ENCODE data around the gene ZDHHC4. TPM values are rescaled to one million over a fixed set of nuclear protein-coding genes. Genes with fewer than 3 reads are reported as not detected.

Gene ZDHHC4
- total and polyA plus RNA-seq, 2 donors (not counting 3 experiments of a cell fraction or from before 2014, with no cell fraction given) = 29.9 to 122 TPM

GRCh38 chr7:6621195-6622133, 44.2 kb downstream of the ZDHHC4 start:
- H3K9me3 ChIP-seq (replicated peaks; ENCODE audit: control insufficient read depth, insufficient read depth, low read length) = no peaks in the 10 kb centered on the region
- H3K79me2 ChIP-seq (ENCODE audit: control insufficient read depth, insufficient read depth, low read length) = no peaks in the 10 kb centered on the region
- no peaks in the 10 kb centered on the region for H3K9me1 ChIP-seq (replicated peaks; ENCODE audit: control insufficient read depth, extremely low read depth, insufficient read depth, low read length)
- DNase-seq (ENCODE audit: low read depth, low spot score) (no peak), FAIRE-seq (no peak)
- H3K36me3 ChIP-seq (ENCODE audit: control insufficient read depth in 2 of 2, extremely low read depth in 1 of 2, insufficient read depth in 2 of 2, low read length in 2 of 2) = no peaks in the 10 kb centered on the region
- no peak overlapping the region for H3K4me3 ChIP-seq (replicated peaks in 1 of 3; ENCODE audit: insufficient read depth in 1 of 3, low read depth in 1 of 3, low read length in 3 of 3)
- TF ChIP-seq POLR2AphosphoS5 (IDR thresholded peaks at IDR 0.05; ENCODE audit: insufficient read depth, low read depth, low read length) (no peak), CTCF (IDR thresholded peaks at IDR 0.05; ENCODE audit: extremely low read depth in 1 of 2, insufficient read depth in 1 of 2, low read depth in 1 of 2, low read length in 2 of 2) (no peak), MAX (IDR thresholded peaks at IDR 0.05; ENCODE audit: insufficient read depth, insufficient read length) (no peak), MYC (IDR thresholded peaks at IDR 0.05; ENCODE audit: low read depth, low read length) (no peak), POLR2A (IDR thresholded peaks at IDR 0.05; ENCODE audit: low read depth, low read length) (no peak), FOS (IDR thresholded peaks at IDR 0.05; ENCODE audit: borderline replicate concordance, insufficient read depth, low read length) (no peak), GATA2 (IDR thresholded peaks at IDR 0.05; ENCODE audit: insufficient read depth, insufficient read length, low read depth, low read length) (no peak), JUN (IDR thresholded peaks at IDR 0.05; ENCODE audit: borderline replicate concordance, insufficient read depth, insufficient read length, low read depth) (no peak), EZH2 (IDR thresholded peaks at IDR 0.05; ENCODE audit: borderline replicate concordance, low read depth, low read length, severe bottlenecking) (no peak)
- no peak overlapping the region for H2AFZ ChIP-seq (ENCODE audit: low read depth, low read length)
- peaks cover 4% of the 10 kb centered on the region in 2 experiments for H3K27me3 ChIP-seq (ENCODE audit: control insufficient read depth in 2 of 2, insufficient read depth in 2 of 2, low read length in 2 of 2)
- H3K9ac ChIP-seq (replicated peaks; ENCODE audit: extremely low read depth, insufficient read depth, low read length) = no peak overlapping the region
- ChIA-PET CTCF (interaction anchor here (1.4 to 1.7 kb wide), 3 partner anchors 9 to 63 kb away, joined by 3 to 5 read pairs (median 4); no protein-coding TSS in a partner anchor), POLR2A (no interaction called here)
- dilution Hi-C loops (cut with MboI; ENCODE audit: extremely low pct_ligation_motif_present, low sequenced_read_pairs) = no loop called here
- no peak overlapping the region for H3K4me2 ChIP-seq (ENCODE audit: insufficient read depth, low read length)
- no TSS peak for BruUV-seq (replicated peaks)
- no peaks in the 10 kb centered on the region for H4K20me1 ChIP-seq (replicated peaks; ENCODE audit: control insufficient read depth, extremely low read depth, insufficient read depth, low read length)
- H3K4me1 ChIP-seq (ENCODE audit: control insufficient read depth, extremely low read depth, insufficient read depth, low read length) = no peaks in the 10 kb centered on the region
- H3K27ac ChIP-seq (ENCODE audit: insufficient read depth, low read depth, low read length) = no peak overlapping the region
- intact Hi-C loops (cut with micrococcal nuclease) = no loop called here

Data from endothelial cell of umbilical vein (primary cell).